H1 (cell line): ENCODE data around the gene UPP1. TPM values are rescaled to one million over a fixed set of nuclear protein-coding genes. Genes with fewer than 3 reads are reported as not detected.

Source experiments
- CHD2 ChIP-seq: IDR thresholded peaks from 2 replicates; pipeline ENCODE4 v1.6.1; 2012; ENCODE audit warnings: low read length, improper control_type of control experiment
- CHD7 ChIP-seq: fragments of 300-600 bp; sonication (generic); IDR thresholded peaks from 2 replicates; pipeline ENCODE4 v1.7.1; 2012; ENCODE audit warnings: low read length, moderate library complexity, mild to moderate bottlenecking, inconsistent platforms; ENCODE audit not compliant: insufficient replicate concordance
- EGR1 ChIP-seq: IDR thresholded peaks from 2 replicates; pipeline ENCODE4 v1.6.1; 2011; ENCODE audit warnings: low read depth, low read length, borderline replicate concordance
- GABPA ChIP-seq: IDR thresholded peaks from 2 replicates; pipeline ENCODE4 v1.6.1; 2011; ENCODE audit warnings: mild to moderate bottlenecking, low read length, moderate library complexity, borderline replicate concordance; ENCODE audit not compliant: insufficient read depth
- HDAC2 ChIP-seq, 2 experiments: fragments of 300-600 bp in 1 of 2; sonication (generic) in 1 of 2; IDR thresholded peaks; 2 replicates each; pipeline ENCODE4 v1.6.1; 2011 to 2012; ENCODE audit warnings: low read depth in 2 of 2, low read length in 2 of 2, mild to moderate bottlenecking in 2 of 2, moderate library complexity in 2 of 2, borderline replicate concordance in 1 of 2, inconsistent platforms in 1 of 2
- MAFK ChIP-seq: IDR thresholded peaks from 2 replicates; pipeline ENCODE4 v1.6.1; 2012; ENCODE audit warnings: low read depth, mild to moderate bottlenecking, improper control_type of control experiment, low read length
- SP4 ChIP-seq: IDR thresholded peaks from 2 replicates; pipeline ENCODE4 v1.6.1; 2012; ENCODE audit warnings: low read length, inconsistent platforms
- TEAD4 ChIP-seq: IDR thresholded peaks from 2 replicates; pipeline ENCODE4 v1.6.1; 2012; ENCODE audit warnings: low read depth, low read length, inconsistent platforms, mixed read lengths
- USF2 ChIP-seq: IDR thresholded peaks from 2 replicates; pipeline ENCODE4 v1.6.1; 2011; ENCODE audit warnings: low read length, improper control_type of control experiment
- polyA plus RNA-seq, 7 experiments: library from polyadenylated mRNA; depleted of rRNA in 3 of 7; stranded (reverse) in 5 of 7; unstranded in 2 of 7; fragments of >200 nt in 5 of 7; fragments of 200-250 nt in 2 of 7; gene quantifications; 1 replicate in 5 of 7; 2 replicates in 1 of 7; 4 replicates in 1 of 7; pipeline versions ENCODE4 v1.2.1 to v1.2.3, GENCODE V29; 2011 to 2013; ENCODE audit warnings: missing spikeins in 2 of 7, mixed read lengths in 2 of 7
- total RNA-seq: library from RNA; stranded (reverse); fragmentation: NEBNext Ultra II Directional; extraction: Animal tissue kit (Norgen Biotek cat#: 25700); gene quantifications from 2 replicates; pipeline ENCODE4 v1.2.1, GENCODE V29; 2021
- TF ChIP-seq, protein P1 (sequence below): IDR thresholded peaks from 2 replicates; pipeline ENCODE4 v1.6.1; 2011; ENCODE audit warnings: low read depth, mild to moderate bottlenecking, low read length; ENCODE audit not compliant: insufficient read depth

Gene UPP1
- total and polyA plus RNA-seq, 2 of the 8 experiments (the other 6 are each of a cell fraction or from before 2014, with no cell fraction given): 40.7 to 46.2 TPM

- TF ChIP-seq CHD7 (no peak), TEAD4 (no peak), HDAC2 (IDR thresholded peaks at IDR 0.05; ENCODE audit: borderline replicate concordance in 1 of 2, low read depth in 2 of 2, low read length in 2 of 2) (no peak), CHD2 (no peak), EGR1 (no peak), GABPA (no peak), MAFK (no peak), USF2 (no peak), SP4 (no peak)
- TF ChIP-seq, protein P1, sequence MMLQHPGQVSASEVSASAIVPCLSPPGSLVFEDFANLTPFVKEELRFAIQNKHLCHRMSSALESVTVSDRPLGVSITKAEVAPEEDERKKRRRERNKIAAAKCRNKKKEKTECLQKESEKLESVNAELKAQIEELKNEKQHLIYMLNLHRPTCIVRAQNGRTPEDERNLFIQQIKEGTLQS: no peak
Observed at GRCh38 chr7:48041653-48041970, 47.5 kb upstream of the UPP1 start (continued).
